Ascending aorta (tissue), 2 donors: ENCODE measurements around the gene STK11IP. TPM values are rescaled to one million over a fixed set of nuclear protein-coding genes. Genes with fewer than 3 reads are reported as not detected.

Experiments
- DNase-seq, 2 donors: peaks; one replicate each; pipeline ENCODE4 v3.0.0-alpha.2; 2019; ENCODE audit warnings: low spot score in 2 of 2
- H3K27ac ChIP-seq, 2 donors: fragments of 200-600 bp; sonication (generic); one replicate each; pipeline ENCODE4 v1.5.1; 2016 to 2017; ENCODE audit warnings: mild to moderate bottlenecking in 1 of 2
- H3K27me3 ChIP-seq: fragments of 200-600 bp; sonication (generic); one replicate; pipeline ENCODE4 v1.5.1; 2017
- H3K36me3 ChIP-seq, 2 donors: fragments of 200-600 bp; sonication (generic); one replicate each; pipeline ENCODE4 v1.5.1; 2016
- H3K4me1 ChIP-seq, 2 donors: fragments of 200-600 bp; sonication (generic); one replicate each; pipeline ENCODE4 v1.5.1; 2016 to 2017; ENCODE audit warnings: mild to moderate bottlenecking in 1 of 2
- H3K4me3 ChIP-seq, 2 donors: fragments of 200-600 bp; sonication (generic); one replicate each; pipeline ENCODE4 v1.5.1; 2016 to 2017; ENCODE audit warnings: mild to moderate bottlenecking in 1 of 2
- H3K9me3 ChIP-seq, 2 donors: fragments of 200-600 bp; sonication (generic); one replicate each; pipeline ENCODE4 v1.5.1; 2016
- intact Hi-C: fragments of 100-400 bp; cut with DNase I; formaldehyde crosslinking; loops from one replicate; pipeline ENCODE4 v1.15.1; 2023
- total RNA-seq: library from RNA; depleted of rRNA; stranded (reverse); fragments of >200 nt; gene quantifications from one replicate; pipeline ENCODE4 v1.1.0, GENCODE V29; 2016
- TF ChIP-seq, protein P1 (sequence below), 3 experiments: fragments of 200-600 bp in 2 of 3; fragments of 450-650 bp in 1 of 3; sonication (generic) in 2 of 3; IDR thresholded peaks; one replicate each; pipeline ENCODE4 v1.5.1; 2016 to 2019; ENCODE audit warnings: antibody characterized with exemption in 3 of 3, mild to moderate bottlenecking in 1 of 3, moderate library complexity in 1 of 3

STK11IP gene
- total RNA-seq, 1 donor from 2014 or later = 138 TPM

DNA sequence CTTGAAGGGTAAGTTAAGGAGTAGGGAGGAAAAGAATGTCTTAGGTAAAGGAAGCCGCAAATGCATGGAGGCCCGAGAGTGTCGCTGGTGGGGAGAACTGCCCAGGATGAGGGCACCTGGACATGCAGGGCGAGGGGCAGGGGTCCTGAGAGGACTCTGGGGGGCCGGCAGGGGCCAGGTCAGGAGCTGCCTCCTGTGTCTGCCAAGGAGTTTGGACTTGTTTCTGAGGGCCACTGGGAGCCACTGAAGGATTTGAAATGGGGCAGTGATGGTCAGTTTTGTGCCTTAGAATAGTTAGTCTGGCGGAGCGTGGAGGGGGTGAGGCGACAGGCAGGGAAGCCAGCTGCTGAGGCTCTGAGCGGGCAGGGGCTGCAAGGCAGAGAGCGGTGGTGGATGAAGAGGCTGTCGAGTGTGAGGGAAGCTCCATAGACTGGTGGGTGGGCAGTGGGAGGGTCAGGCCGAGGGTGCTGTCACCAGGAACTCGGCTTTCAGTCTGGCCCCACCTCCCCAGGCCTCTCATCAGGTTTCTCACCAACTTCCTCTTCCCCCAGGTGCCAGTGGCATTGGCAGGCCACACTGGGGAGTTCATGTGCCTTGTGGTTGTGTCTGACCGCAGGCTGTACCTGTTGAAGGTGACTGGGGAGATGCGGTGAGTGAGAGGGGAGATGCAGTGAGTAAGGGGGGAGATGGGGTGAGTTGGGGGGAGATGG is 15.1 kb downstream of the STK11IP start:
- no peak overlapping the region for H3K4me3 ChIP-seq
- H3K27ac ChIP-seq = no peak overlapping the region
- no peak for DNase-seq
- TF ChIP-seq, protein P1, sequence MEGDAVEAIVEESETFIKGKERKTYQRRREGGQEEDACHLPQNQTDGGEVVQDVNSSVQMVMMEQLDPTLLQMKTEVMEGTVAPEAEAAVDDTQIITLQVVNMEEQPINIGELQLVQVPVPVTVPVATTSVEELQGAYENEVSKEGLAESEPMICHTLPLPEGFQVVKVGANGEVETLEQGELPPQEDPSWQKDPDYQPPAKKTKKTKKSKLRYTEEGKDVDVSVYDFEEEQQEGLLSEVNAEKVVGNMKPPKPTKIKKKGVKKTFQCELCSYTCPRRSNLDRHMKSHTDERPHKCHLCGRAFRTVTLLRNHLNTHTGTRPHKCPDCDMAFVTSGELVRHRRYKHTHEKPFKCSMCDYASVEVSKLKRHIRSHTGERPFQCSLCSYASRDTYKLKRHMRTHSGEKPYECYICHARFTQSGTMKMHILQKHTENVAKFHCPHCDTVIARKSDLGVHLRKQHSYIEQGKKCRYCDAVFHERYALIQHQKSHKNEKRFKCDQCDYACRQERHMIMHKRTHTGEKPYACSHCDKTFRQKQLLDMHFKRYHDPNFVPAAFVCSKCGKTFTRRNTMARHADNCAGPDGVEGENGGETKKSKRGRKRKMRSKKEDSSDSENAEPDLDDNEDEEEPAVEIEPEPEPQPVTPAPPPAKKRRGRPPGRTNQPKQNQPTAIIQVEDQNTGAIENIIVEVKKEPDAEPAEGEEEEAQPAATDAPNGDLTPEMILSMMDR (IDR thresholded peaks at IDR 0.05) = no peak
- H3K36me3 ChIP-seq = peaks cover 54 to 69% of the 10 kb centered on the region in 2 donors
- no peaks in the 10 kb centered on the region for H3K27me3 ChIP-seq
- no peaks in the 10 kb centered on the region for H3K9me3 ChIP-seq
- no peaks in the 10 kb centered on the region for H3K4me1 ChIP-seq
- intact Hi-C loops = no loop called here

DNA sequence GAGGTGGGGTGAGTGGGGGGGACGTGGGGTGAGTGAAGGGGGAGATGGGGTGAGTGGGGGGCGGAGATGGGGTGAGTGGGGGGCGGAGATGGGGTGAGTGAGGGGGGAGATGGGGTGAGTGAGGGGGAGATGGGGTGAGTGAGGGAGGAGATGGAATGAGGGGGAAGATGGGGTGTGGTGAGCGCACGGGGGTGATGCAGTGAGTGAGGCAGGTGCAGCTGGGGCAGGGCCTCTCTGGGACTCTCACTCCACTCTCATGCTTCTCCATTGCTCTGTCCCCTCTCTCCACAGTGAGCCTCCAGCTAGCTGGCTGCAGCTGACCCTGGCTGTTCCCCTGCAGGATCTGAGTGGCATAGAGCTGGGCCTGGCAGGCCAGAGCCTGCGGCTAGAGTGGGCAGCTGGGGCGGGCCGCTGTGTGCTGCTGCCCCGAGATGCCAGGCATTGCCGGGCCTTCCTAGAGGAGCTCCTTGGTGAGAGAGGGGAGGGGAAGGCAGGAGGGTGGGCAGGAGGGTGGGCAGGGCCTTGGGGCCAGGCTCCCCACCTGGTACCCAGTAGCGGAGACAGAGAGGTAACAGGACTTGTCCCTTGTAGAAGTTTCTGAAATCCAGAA is 15.9 kb downstream of the STK11IP start:
- Histone ChIP-seq H3K9me3 (no peaks in the 10 kb centered on the region), H3K36me3 (peaks cover 50 to 62% of the 10 kb centered on the region in 2 donors), H3K27ac (no peak overlapping the region), H3K4me1 (no peaks in the 10 kb centered on the region), H3K27me3 (no peaks in the 10 kb centered on the region), H3K4me3 (no peak overlapping the region)
- intact Hi-C loops = no loop called here
- TF ChIP-seq, protein P1 (IDR thresholded peaks at IDR 0.05) = no peak
- DNase-seq = no peak

GRCh38 chr2:219614076-219614860 is 16.6 kb downstream of the STK11IP start:
- no peak overlapping the region for H3K27ac ChIP-seq
- TF ChIP-seq, protein P1 (IDR thresholded peaks at IDR 0.05) = no peak
- H3K4me1 ChIP-seq = no peaks in the 10 kb centered on the region
- H3K36me3 ChIP-seq = peaks cover 47 to 55% of the 10 kb centered on the region in 2 donors
- no peaks in the 10 kb centered on the region for H3K27me3 ChIP-seq
- DNase-seq = no peak
- intact Hi-C loops = no loop called here
- H3K4me3 ChIP-seq = no peak overlapping the region
- H3K9me3 ChIP-seq = no peaks in the 10 kb centered on the region

- TF ChIP-seq, protein P1 (IDR thresholded peaks at IDR 0.05) = no peak
- no peaks in the 10 kb centered on the region for H3K27me3 ChIP-seq
- H3K9me3 ChIP-seq = no peaks in the 10 kb centered on the region
- DNase-seq = no peak
- no peak overlapping the region for H3K4me3 ChIP-seq
- intact Hi-C loops = no loop called here
- no peaks in the 10 kb centered on the region for H3K4me1 ChIP-seq
- no peak overlapping the region for H3K27ac ChIP-seq
- peaks cover 40 to 50% of the 10 kb centered on the region in 2 donors for H3K36me3 ChIP-seq
Observed at GRCh38 chr2:219615036-219615435, 17.4 kb downstream of the STK11IP start.

- TF ChIP-seq, protein P1 (IDR thresholded peaks at IDR 0.05) = no peak
- intact Hi-C loops = no loop called here
- Histone ChIP-seq H3K4me1 (no peaks in the 10 kb centered on the region), H3K27ac (no peak overlapping the region), H3K27me3 (no peaks in the 10 kb centered on the region), H3K36me3 (peaks cover 40 to 43% of the 10 kb centered on the region in 2 donors), H3K9me3 (no peaks in the 10 kb centered on the region), H3K4me3 (no peak overlapping the region)
- DNase-seq = no peak
Observed at GRCh38 chr2:219615894-219616293, 18.2 kb downstream of the STK11IP start.
